IPS DF 6.9 (cell line): ENCODE data around the gene COL9A1.
"Not testable (repeated sequence)": the region's sequence is repeated elsewhere in the genome, so short reads cannot be mapped to it uniquely, and the experiment has no call there.

Experiments used
- DNase-seq: peaks from one replicate; pipeline ENCODE4 v3.0.0-alpha.2; 2013; ENCODE audit warnings: low read depth, low spot score
- H3K27ac ChIP-seq: one replicate; pipeline ENCODE4 v1.5.1; 2013; ENCODE audit warnings: low read length, control low read depth
- H3K27me3 ChIP-seq: 2 replicates; pipeline ENCODE4 v1.6.1; 2013; ENCODE audit warnings: mild to moderate bottlenecking, low read length; ENCODE audit not compliant: control insufficient read depth, insufficient read depth
- H3K36me3 ChIP-seq: 2 replicates; pipeline ENCODE4 v1.6.1; 2013; ENCODE audit warnings: low read length; ENCODE audit not compliant: control insufficient read depth, insufficient read depth
- H3K4me1 ChIP-seq: 2 replicates; pipeline ENCODE4 v1.6.1; 2013; ENCODE audit warnings: low read length; ENCODE audit not compliant: control insufficient read depth, insufficient read depth
- H3K4me3 ChIP-seq: 2 replicates; pipeline ENCODE4 v1.5.1; 2013; ENCODE audit warnings: mild to moderate bottlenecking, low read length
- H3K9me3 ChIP-seq: 2 replicates; pipeline ENCODE4 v1.6.1; 2013; ENCODE audit warnings: low read length, inconsistent platforms; ENCODE audit not compliant: control insufficient read depth, insufficient read depth
- WGBS: extraction: QIAGEN DNeasy Blood & Tissue Kit; methylation state at CpG from one replicate; pipeline ENCODE4 v1.1.7; 2013; ENCODE audit warnings: mixed read lengths, missing lambda C conversion rate; ENCODE audit not compliant: insufficient read length, insufficient coverage; 5-methylcytosine and 5-hydroxymethylcytosine counted together

Gene COL9A1

DNA sequence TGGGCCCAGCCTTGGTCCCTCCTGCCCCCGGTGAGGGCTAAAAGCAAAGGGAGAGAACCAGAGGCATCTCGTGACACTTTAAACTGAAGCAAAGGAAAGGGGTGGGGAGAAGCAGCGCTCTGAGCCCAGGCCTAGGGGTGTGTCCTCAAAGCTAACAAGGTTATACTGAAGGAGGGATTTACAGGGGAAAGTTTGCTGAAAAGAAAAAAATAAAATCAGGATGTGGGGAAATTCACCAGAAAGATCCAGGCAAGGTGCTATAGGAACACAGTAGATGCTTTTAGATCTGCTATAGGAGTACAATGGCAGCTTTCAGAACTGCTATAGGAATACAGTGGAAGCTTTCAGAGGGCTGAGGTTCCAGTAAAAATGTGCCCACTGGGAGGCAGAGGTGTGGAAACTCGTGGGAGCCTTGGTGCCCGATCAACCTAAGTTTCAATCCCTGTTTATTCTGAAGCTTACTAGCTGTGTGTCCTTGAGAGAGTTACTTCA is at the start of gene COL9A1:
TSS of gene COL9A1 (minus strand) at position 51 of the 492 bp plus-strand sequence. CDS start 160 bp downstream, outside the sequence.
- DNase-seq, result no peak
- no CpG with 5 or more reads among the region's 5 CpGs for WGBS
- Histone ChIP-seq H3K27ac (no peak within 1 kb of the TSS), H3K4me3 (no peak within 1 kb of the TSS), H3K27me3 (no peaks in the 10 kb centered on the region), H3K36me3 (no peaks in the 10 kb centered on the region), H3K9me3 (no peaks in the 10 kb centered on the region), H3K4me1 (no peaks in the 10 kb centered on the region)

DNA sequence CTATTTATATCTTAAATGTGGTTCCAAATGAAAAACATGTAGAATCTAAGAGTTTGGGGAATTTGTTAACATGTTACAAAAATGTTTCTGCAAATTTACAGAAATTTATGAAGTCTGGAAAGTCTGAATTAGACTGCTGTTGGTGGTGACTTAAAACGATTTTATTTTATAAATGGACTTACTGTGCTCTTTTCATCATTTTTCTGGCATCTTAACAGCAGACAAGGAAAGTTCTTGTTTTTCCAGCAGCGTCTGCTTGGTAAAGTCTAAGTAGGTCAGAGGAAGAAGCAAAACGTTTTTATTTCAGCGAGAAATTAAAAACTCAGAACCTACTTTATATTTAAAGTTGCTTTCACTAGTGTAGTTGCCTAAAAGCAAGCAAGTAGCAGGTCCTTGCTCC is 48.6 kb upstream of the COL9A1 start:
- no peak overlapping the region for H3K27ac ChIP-seq

DNA sequence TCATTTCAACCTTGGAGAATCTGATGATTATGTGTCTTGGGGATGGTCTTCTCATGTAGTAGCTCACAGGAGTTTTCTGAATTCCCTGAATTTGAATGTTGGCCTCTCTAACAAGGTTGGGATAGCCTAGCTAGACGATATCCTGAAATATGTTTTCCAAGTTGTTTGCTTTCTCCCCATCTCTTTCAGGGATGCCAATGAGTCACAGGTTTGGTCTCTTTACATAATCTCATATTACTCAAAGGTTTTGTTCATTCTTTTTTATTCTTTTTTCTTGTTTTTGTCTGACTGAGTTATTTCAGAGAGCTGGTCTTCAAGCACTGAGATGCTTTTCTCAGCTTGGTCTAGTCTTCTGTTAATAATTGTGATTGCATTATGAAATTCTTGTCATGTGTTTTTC is 42.7 kb upstream of the COL9A1 start:
- H3K27me3 ChIP-seq, result no peaks in the 10 kb centered on the region
- no CpG with 5 or more reads among the region's 1 CpG for WGBS
- H3K36me3 ChIP-seq, result no peaks in the 10 kb centered on the region
- no peaks in the 10 kb centered on the region for H3K9me3 ChIP-seq
- no peak for DNase-seq
- no peak overlapping the region for H3K27ac ChIP-seq
- H3K4me1 ChIP-seq, result no peaks in the 10 kb centered on the region
- H3K4me3 ChIP-seq, result no peak overlapping the region

More for the DNA sequence above, 48.6 kb upstream of the COL9A1 start:
- Histone ChIP-seq H3K4me1 (no peaks in the 10 kb centered on the region), H3K36me3 (no peaks in the 10 kb centered on the region), H3K9me3 (no peaks in the 10 kb centered on the region), H3K4me3 (no peak overlapping the region), H3K27me3 (no peaks in the 10 kb centered on the region)
- no peak for DNase-seq
- WGBS, result no CpG with 5 or more reads among the region's 4 CpGs

DNA sequence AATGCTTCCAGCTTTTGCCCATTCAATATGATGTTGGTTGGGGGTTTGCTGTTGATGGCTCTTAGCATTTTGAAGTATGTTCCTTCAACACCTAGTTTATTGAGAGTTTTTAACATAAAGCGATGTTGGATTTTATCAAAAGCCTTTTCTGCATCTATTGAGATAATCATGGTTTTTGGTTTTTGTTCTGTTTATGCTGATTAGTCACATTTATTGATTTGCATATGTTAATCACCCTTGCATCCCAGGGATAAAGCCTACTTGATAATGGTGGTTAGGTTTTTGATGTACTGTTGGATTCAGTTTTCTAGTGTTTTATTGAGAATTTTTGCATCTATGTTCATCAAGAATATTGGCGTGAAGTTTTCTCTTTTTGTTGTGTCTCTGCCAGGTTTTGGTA is 40.4 kb upstream of the COL9A1 start:
- H3K9me3 ChIP-seq, result no peaks in the 10 kb centered on the region
- H3K4me1 ChIP-seq, result no peaks in the 10 kb centered on the region
- WGBS, result no CpG with 5 or more reads among the region's 2 CpGs
- no peak overlapping the region for H3K27ac ChIP-seq
- H3K36me3 ChIP-seq, result no peaks in the 10 kb centered on the region
- no peak for DNase-seq
- no peaks in the 10 kb centered on the region for H3K27me3 ChIP-seq
- no peak overlapping the region for H3K4me3 ChIP-seq

DNA sequence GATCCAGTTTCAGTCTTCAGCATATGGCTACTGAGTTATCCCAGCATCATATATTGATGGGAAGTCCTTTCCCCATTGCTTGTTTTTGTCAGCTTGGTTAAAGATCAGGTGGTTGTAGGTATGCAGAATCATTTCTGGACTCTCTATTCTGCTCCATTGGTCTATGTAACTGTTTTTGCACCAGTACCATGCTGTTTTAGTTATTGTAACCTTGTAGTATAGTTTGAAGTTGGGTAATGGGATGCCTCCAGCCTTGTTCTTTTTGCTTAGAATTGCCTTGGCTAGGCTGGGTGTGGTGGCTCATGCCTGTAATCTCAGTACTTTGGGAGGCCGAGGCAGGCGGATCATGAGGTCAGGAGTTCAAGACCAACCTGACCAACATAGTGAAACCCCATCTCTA is 36.9 kb upstream of the COL9A1 start:
- not testable (repeated sequence) for H3K4me1 ChIP-seq, DNase-seq, H3K9me3 ChIP-seq, H3K27me3 ChIP-seq, H3K27ac ChIP-seq, H3K36me3 ChIP-seq, H3K4me3 ChIP-seq
- WGBS, result no CpG with 5 or more reads among the region's 2 CpGs

DNA sequence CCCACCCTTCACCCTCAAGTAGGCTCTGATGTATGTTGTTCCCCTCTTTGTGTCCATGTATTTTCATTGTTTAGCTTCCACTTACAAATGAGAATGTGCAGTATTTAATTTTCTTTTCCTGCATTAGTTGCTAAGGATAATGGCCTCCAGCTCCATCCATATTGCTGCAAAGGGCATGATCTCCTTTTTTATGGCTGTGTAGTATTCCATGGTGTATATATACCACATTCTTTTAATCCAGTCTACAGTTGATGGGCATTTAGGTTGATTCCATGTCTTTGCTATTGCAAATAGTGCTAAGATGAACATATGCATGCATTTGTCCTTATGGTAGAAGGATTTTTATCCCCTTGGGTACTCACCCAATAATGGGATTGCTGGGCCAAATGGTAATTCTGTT is 35.9 kb upstream of the COL9A1 start:
- Histone ChIP-seq H3K36me3 (no peaks in the 10 kb centered on the region), H3K27me3 (no peaks in the 10 kb centered on the region), H3K9me3 (no peaks in the 10 kb centered on the region), H3K27ac (no peak overlapping the region), H3K4me3 (no peak overlapping the region), H3K4me1 (no peaks in the 10 kb centered on the region)
- no peak for DNase-seq

DNA sequence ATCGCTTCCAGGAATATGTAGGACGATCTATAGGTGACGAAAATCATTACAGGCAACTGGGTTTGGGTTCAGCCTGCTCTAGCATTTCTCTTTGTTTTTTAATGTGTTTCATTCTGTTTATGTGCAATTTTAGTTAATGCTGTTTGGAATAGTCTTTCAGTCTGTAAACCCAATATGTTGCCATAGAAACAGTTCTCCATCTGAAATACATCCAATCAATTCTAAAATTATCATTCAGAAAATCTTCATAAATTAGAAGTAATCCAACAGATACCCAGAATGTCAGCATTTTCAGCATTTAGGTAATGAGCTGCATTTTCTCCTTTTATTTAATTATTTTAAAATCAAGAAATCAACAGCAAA is 34.8 kb upstream of the COL9A1 start:
- Histone ChIP-seq H3K9me3 (no peaks in the 10 kb centered on the region), H3K27me3 (no peaks in the 10 kb centered on the region), H3K36me3 (no peaks in the 10 kb centered on the region), H3K27ac (no peak overlapping the region), H3K4me3 (no peak overlapping the region), H3K4me1 (no peaks in the 10 kb centered on the region)
- WGBS, result no CpG with 5 or more reads among the region's 3 CpGs
- no peak for DNase-seq

DNA sequence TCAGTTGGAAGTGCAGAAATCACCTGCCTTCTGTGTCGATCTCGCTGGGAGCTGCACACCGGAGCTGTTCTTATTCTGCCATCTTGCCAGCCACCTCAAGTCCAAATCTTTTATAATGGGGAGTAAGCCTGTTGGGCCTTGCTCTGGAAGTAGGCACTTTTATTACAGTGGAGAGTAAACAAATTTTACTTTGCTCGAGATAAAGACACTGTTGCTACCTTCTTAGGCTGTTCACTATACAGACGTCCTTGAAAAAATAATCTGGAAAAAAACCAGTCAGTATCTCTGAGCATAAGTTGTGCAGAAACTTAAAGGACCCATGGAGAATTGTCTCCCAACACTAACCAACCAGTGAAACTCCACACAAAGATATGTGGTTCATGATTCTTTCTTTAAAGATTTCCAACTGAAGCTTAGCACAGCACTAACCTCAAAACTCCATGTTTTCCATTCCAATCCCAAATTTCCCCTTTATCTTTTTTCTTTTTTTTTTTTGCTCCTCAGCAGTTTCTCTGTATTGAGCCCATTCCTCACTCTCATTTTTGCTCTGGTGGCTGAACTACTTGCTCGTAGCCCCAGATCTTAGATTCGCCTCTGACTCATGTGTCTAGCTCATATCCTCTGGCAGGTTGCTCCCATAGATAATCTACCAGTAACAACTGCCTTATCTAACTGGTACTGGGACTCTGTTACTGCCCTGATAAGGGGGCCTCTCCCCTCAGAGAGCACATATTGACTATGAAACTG is 34.3 kb upstream of the COL9A1 start:
- Histone ChIP-seq H3K27me3 (no peaks in the 10 kb centered on the region), H3K9me3 (no peaks in the 10 kb centered on the region), H3K36me3 (no peaks in the 10 kb centered on the region), H3K4me3 (no peak overlapping the region), H3K27ac (no peak overlapping the region), H3K4me1 (no peaks in the 10 kb centered on the region)
- WGBS, result no CpG with 5 or more reads among the region's 7 CpGs
- DNase-seq, result no peak

DNA sequence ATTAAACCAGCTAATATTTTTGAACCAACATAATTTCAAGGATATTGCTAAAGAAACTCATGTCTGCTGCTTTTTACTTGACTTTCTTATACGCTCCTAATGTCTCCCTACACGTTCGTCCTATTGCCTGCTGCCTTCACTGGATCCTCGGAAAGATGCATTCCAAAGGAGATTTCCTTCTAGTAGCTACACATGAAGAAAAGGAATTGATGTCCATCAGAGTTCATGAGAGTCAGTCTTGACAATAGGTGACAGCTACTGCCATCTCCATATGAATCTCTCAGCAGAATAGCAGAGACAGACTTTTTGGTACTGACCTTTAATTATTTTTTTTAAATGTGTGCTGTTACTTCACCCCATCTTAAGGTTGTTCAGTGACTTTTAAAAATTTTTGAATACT is 24.2 kb upstream of the COL9A1 start:
- no CpG with 5 or more reads among the region's 4 CpGs for WGBS
- Histone ChIP-seq H3K4me3 (no peak overlapping the region), H3K27ac (no peak overlapping the region), H3K9me3 (no peaks in the 10 kb centered on the region), H3K36me3 (no peaks in the 10 kb centered on the region), H3K27me3 (no peaks in the 10 kb centered on the region), H3K4me1 (no peaks in the 10 kb centered on the region)
- DNase-seq, result no peak

DNA sequence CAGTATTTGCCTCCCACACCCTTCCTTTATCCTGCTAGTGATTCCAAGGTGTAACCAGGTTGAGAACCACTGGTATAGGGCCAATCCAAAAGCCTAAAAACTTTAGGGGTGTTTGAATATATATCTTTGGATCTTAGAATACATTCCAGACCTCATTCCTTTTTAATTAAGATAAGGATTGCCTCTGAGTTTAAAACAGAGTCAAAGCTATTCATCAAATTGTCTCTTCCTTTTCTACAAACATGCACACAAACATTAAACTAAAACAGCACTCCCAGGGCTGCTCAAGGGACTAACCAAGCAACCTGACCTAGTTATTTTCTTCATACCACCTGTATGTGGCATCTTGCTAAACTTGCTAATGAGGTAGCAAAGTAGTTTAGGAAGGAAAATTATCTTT is 22.1 kb upstream of the COL9A1 start:
- H3K27ac ChIP-seq, result no peak overlapping the region
- H3K4me1 ChIP-seq, result no peaks in the 10 kb centered on the region
- DNase-seq, result no peak
- H3K4me3 ChIP-seq, result no peak overlapping the region
- H3K9me3 ChIP-seq, result no peaks in the 10 kb centered on the region
- H3K36me3 ChIP-seq, result no peaks in the 10 kb centered on the region
- H3K27me3 ChIP-seq, result no peaks in the 10 kb centered on the region

DNA sequence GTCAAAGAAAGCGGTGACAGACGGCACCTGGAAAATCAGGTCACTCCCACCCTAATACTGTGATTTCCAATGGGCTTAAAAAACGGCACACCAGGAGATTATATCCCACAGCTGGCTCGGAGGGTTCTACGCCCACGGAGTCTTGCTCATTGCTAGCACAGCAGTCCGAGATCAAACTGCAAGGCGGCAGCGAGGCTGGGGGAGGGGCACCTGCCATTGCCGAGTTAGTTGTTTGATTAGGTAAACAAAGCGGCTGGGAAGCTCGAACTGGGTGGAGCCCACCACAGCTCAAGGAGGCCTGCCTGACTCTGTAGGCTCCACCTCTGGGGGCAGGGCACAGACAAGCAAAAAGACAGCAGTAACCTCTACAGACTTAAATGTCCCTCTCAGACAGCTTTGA is 14.9 kb upstream of the COL9A1 start:
- not testable (repeated sequence) for H3K27ac ChIP-seq, H3K36me3 ChIP-seq, H3K27me3 ChIP-seq, H3K4me3 ChIP-seq, H3K4me1 ChIP-seq, H3K9me3 ChIP-seq, DNase-seq
- WGBS, result no CpG with 5 or more reads among the region's 12 CpGs
